ENCODE results near the gene WWC2.

DNA sequence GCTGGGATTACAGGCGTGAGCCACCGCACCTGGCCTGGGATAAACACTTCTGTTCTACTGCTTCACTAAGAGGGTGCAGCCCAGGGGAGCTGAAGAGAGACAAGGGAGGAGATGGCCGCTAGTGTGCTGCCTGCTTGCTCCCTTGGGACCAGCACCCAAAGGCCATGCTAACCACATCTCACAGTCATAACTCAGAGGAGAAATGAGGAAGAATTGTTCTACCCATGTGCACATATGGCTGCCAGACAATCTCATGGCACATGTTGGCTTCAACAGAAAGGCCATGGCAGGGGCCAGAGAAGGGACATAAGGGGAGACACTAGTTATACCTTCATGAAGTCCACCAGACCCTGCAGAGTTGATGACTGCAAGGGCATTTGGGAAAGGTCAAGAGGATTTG, 198.6 kb downstream of the WWC2 start:
- TF ChIP-seq POLR2A (IDR thresholded peaks at IDR 0.05; ENCODE audit: low read depth) (no peak), CTCF (IDR thresholded peaks at IDR 0.05) (no peak), POLR2AphosphoS5 (IDR thresholded peaks at IDR 0.05) (no peak)

Data from esophagus muscularis mucosa (tissue), 3 donors.